Adrenal gland (tissue), 12 donors: ENCODE results near the gene SLC43A3. TPM values are rescaled to one million over a fixed set of nuclear protein-coding genes. Genes with fewer than 3 reads are reported as not detected.

Experiments
- DNase-seq, 7 donors: peaks; one replicate each; pipeline ENCODE4 v3.0.0-alpha.2; 2019 to 2020
- H3K27ac ChIP-seq, 5 donors: fragments of 200-600 bp; sonication (generic) in 4 of 5; 1 replicate in 3 of 5; 2 replicates in 2 of 5; pipeline versions ENCODE4 v1.5.1 to v1.8.0; 2016 to 2020; ENCODE audit warnings: mild to moderate bottlenecking in 1 of 5
- H3K27me3 ChIP-seq: fragments of 200-600 bp; 2 replicates; pipeline ENCODE4 v1.8.0; 2021
- H3K36me3 ChIP-seq, 2 donors: fragments of 200-600 bp; replicated peaks in 1 of 2; 1 replicate in 1 of 2; 2 replicates in 1 of 2; pipeline versions ENCODE4 v1.5.1 to v1.8.0; 2018 to 2022
- H3K4me1 ChIP-seq, 2 donors: fragments of 200-600 bp; replicated peaks in 1 of 2; 1 replicate in 1 of 2; 2 replicates in 1 of 2; pipeline versions ENCODE4 v1.5.1 to v1.8.0; 2018 to 2021
- H3K4me3 ChIP-seq, 4 donors: fragments of 200-600 bp; sonication (generic) in 3 of 4; one replicate each; pipeline ENCODE4 v1.5.1; 2016 to 2018
- H3K9me3 ChIP-seq, 3 donors: fragments of 200-600 bp; sonication (generic) in 1 of 3; replicated peaks in 1 of 3; 1 replicate in 2 of 3; 2 replicates in 1 of 3; pipeline versions ENCODE4 v1.5.1 to v1.8.0; 2016 to 2021
- CTCF ChIP-seq, 6 experiments: fragments of 450-650 bp in 4 of 6; fragments of 200-600 bp in 2 of 6; sonication (generic) in 1 of 6; IDR thresholded peaks; 1 replicate in 5 of 6; 2 replicates in 1 of 6; pipeline versions ENCODE4 v1.5.1 to v1.8.0; 2016 to 2021; ENCODE audit warnings: antibody characterized with exemption in 6 of 6, mild to moderate bottlenecking in 2 of 6, moderate library complexity in 1 of 6
- POLR2A ChIP-seq, 2 donors: fragments of 450-650 bp; IDR thresholded peaks; one replicate each; pipeline ENCODE4 v1.6.1; 2017; ENCODE audit warnings: antibody characterized with exemption in 2 of 2, mild to moderate bottlenecking in 2 of 2, moderate library complexity in 1 of 2
- WGBS, 4 donors: extraction: QIAGEN DNeasy Blood & Tissue Kit in 2 of 4; methylation state at CpG; one replicate each; pipeline versions ENCODE4 v1.1.5 to v1.1.7; 2013 to 2017; 5-methylcytosine and 5-hydroxymethylcytosine counted together
- intact Hi-C, 2 donors: fragments of 100-400 bp; cut with DNase I; formaldehyde crosslinking; loops; one replicate each; pipeline versions ENCODE4 v1.14.1 to v1.15.0; 2022 to 2023
- polyA plus RNA-seq, 3 donors: library from polyadenylated mRNA; stranded (reverse); fragments of 200-250 nt in 2 of 3; fragments of 350-450 nt in 1 of 3; fragmentation: Illumina TruSeq in 1 of 3; extraction: RNeasy Lipid Tissue Mini Kit (QIAGEN cat#74804) in 1 of 3; gene quantifications; one replicate each; pipeline ENCODE4 v1.2.3, GENCODE V29; 2013 to 2014
- total RNA-seq, 9 donors: library from RNA; depleted of rRNA in 4 of 9; stranded (reverse); fragments of >200 nt in 4 of 9; fragments of 120-200 nt in 1 of 9; fragmentation: NEBNext Ultra II Directional in 1 of 9; extraction: Animal tissue kit (Norgen Biotek cat#: 25700) in 1 of 9; gene quantifications; one replicate each; pipeline versions ENCODE4 v1.1.0 to v1.2.4, GENCODE V29; 2013 to 2023
- donor health status: healthy with polysubstance abuse.
- donor health status: Bipolar disorder and iron deficiency.
- donor health status: DM: yes; HTN: yes; CAD: no.
- donor health status: DM: no; HTN: no; CAD: no.
- donor health status: DM: no; HTN: no; CAD: no.
- donor health status: DM: yes; HTN: yes; CAD: no.

Gene SLC43A3
- total and polyA plus RNA-seq, 12 donors, result 14.0 to 72.7 (median 27.3) TPM

- no peak overlapping the region for H3K4me3 ChIP-seq
- no peaks in the 10 kb centered on the region for H3K9me3 ChIP-seq
- intact Hi-C loops, result loop anchor here in 1 of 2 donors (10.0 kb wide), 1 partner anchor 178 kb away; the partner anchor contains the start of gene YPEL4
- H3K4me1 ChIP-seq, result no peaks in the 10 kb centered on the region
- DNase-seq, result no peak
- TF ChIP-seq POLR2A (IDR thresholded peaks at IDR 0.05) (no peak), CTCF (IDR thresholded peaks at IDR 0.05) (no peak)
- no peak overlapping the region for H3K27ac ChIP-seq
- no peaks in the 10 kb centered on the region for H3K27me3 ChIP-seq
- H3K36me3 ChIP-seq, result no peaks in the 10 kb centered on the region
- 19 to 40% (median 33%) methylated on average over 3 to 4 of the region's 4 CpGs for whole genome bisulfite sequencing, 4 donors
These were observed 39.8 kb upstream of the SLC43A3 start for GRCh38 chr11:57466680-57467079.

DNA sequence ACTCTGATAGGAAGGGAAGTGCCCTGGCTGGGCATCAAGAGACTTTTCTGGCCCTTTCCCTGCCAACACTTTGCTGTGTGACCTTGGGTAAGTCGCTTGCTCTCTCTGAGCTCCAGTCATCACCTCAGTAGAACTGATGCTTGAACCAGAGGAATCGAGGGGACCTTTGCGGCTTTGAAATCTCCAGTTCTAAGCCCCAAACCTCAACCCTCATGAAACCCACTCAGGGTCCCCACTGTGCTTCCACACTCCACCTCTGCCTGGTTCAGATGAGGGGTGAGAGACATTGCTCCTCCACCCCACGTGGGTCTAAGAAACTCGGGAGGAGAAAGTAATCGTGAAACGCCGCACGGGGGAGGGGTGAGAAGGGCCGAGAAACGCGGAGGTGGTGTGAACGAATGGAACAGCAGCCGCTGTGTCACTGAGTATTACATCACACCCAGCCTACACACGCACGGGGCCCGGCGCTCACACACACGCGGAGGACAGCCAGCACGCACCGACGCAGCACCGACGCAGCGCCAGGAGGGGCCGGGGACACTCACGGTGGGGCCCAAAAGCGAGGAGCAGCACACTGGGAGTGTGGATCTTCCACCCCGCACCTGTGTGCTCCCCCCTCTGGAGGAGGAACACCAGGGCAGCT lies 37.7 kb upstream of the SLC43A3 start:
- Histone ChIP-seq H3K36me3 (no peaks in the 10 kb centered on the region), H3K4me3 (no peak overlapping the region), H3K4me1 (peaks cover 10 to 12% of the 10 kb centered on the region in 2 donors), H3K27me3 (peaks cover 11% of the 10 kb centered on the region), H3K27ac (no peak overlapping the region), H3K9me3 (no peaks in the 10 kb centered on the region)
- intact Hi-C loops, result loop anchor here in 1 of 2 donors (5.0 to 10.0 kb wide), 2 partner anchors 63 to 180 kb away; partner anchors contain the start of gene YPEL4
- DNase-seq, result peak in 1 of 7 donors; percentile 26
- WGBS, 4 donors, result 37 to 67% (median 53%) methylated on average over 23 to 30 of the region's 30 CpGs
- TF ChIP-seq CTCF (IDR thresholded peaks at IDR 0.05), result no peak
- no peak for TF ChIP-seq POLR2A (IDR thresholded peaks at IDR 0.05)

DNA sequence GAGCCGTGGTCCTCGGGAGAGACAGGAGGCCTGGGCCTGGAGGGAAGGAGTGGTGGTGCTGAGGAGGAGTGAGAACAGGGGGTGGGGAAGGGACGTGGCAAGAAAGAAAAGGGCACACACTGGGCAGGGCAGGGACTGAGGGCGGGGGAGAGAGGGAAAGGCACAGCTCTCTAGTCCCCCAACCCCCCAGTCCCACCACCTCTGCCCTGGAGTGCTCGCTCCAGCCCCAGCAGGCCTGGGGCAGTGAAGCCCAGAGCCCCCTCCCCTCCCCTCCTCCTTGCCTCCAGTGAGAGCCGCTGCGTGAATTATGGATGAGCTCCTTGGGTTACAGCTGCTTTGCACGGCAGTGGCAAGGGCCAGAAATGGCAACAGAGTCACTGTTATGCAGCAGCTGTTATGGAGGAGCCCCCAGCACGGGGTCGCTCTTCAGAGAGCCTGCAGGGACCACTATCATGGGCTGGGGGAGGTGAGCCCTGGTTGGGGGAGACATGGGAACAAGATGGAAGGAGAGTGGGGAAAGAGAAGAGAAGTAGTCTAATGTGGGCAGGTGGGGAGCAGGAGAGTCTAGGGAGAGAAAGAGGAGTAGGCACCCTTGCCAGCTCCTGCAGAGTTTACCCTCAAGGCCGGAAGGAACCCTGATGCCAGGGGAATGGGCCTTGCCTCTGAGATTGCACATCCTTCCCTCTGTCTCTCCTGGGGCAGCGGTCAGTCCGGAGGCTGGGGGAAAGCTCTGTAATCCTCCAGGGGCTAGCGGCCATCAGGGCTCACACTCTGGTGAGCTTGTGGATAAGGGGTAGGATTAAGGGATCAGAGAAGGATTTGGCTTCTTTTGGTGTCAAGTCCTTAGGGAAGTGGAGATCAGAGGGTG lies 37.0 kb upstream of the SLC43A3 start:
- Histone ChIP-seq H3K27ac (no peak overlapping the region), H3K36me3 (no peaks in the 10 kb centered on the region), H3K4me3 (no peak overlapping the region), H3K27me3 (peaks cover 18% of the 10 kb centered on the region), H3K9me3 (no peaks in the 10 kb centered on the region), H3K4me1 (peaks cover 17 to 19% of the 10 kb centered on the region in 2 donors)
- DNase-seq, result no peak
- 74 to 83% (median 77%) methylated on average over 12 to 14 of the region's 14 CpGs for WGBS, 4 donors
- intact Hi-C loops, result loop anchor here in 1 of 2 donors (5.0 to 10.0 kb wide), 2 partner anchors 63 to 181 kb away; partner anchors contain the start of gene YPEL4
- TF ChIP-seq POLR2A (IDR thresholded peaks at IDR 0.05) (no peak), CTCF (IDR thresholded peaks at IDR 0.05) (no peak)

GRCh38 chr11:57462597-57462996 lies 35.7 kb upstream of the SLC43A3 start:
- 75 to 92% (median 88%) methylated on average over 2 to 3 of the region's 3 CpGs for WGBS, 4 donors
- no peaks in the 10 kb centered on the region for H3K36me3 ChIP-seq
- no peak overlapping the region for H3K4me3 ChIP-seq
- TF ChIP-seq CTCF (IDR thresholded peaks at IDR 0.05) (no peak), POLR2A (IDR thresholded peaks at IDR 0.05) (no peak)
- H3K27me3 ChIP-seq, result peaks cover 20% of the 10 kb centered on the region
- H3K4me1 ChIP-seq, result peaks cover 19 to 27% of the 10 kb centered on the region in 2 donors
- H3K9me3 ChIP-seq, result no peaks in the 10 kb centered on the region
- no peak overlapping the region for H3K27ac ChIP-seq
- intact Hi-C loops, result loop anchor here in 1 of 2 donors (5.0 to 10.0 kb wide), 2 partner anchors 65 to 182 kb away; partner anchors contain the start of gene YPEL4
- DNase-seq, result no peak
